ENCODE data around the gene OLR1.
A peak's percentile ranks its signal among the peaks of the same experiment; 100 is the strongest.

OLR1 gene

GRCh38 chr12:10140001-10140400 lies 31.9 kb downstream of the OLR1 start:
- no peak overlapping the region for H3K27ac ChIP-seq
- TF ChIP-seq CTCF (IDR thresholded peaks at IDR 0.05; ENCODE audit: low read depth, low read length), result 0 out of 2 replicates have a peak, but pooled peaks have one; percentile 31
- peak; percentile 43 for DNase-seq
- no peak overlapping the region for H3K4me3 ChIP-seq (ENCODE audit: low read depth, low read length)
- no peaks in the 10 kb centered on the region for H3K9me3 ChIP-seq (ENCODE audit: severe bottlenecking)
- no peaks in the 10 kb centered on the region for H3K27me3 ChIP-seq (ENCODE audit: insufficient read depth, low read depth, severe bottlenecking)
- H3K36me3 ChIP-seq, result no peaks in the 10 kb centered on the region

- TF ChIP-seq CTCF (IDR thresholded peaks at IDR 0.05; ENCODE audit: low read depth, low read length), result no peak
- Histone ChIP-seq H3K27me3 (ENCODE audit: insufficient read depth, low read depth, severe bottlenecking) (no peaks in the 10 kb centered on the region), H3K27ac (no peak overlapping the region), H3K4me3 (ENCODE audit: low read depth, low read length) (no peak overlapping the region), H3K9me3 (ENCODE audit: severe bottlenecking) (no peaks in the 10 kb centered on the region), H3K36me3 (no peaks in the 10 kb centered on the region)
- no peak for DNase-seq
Observed at GRCh38 chr12:10136637-10137205, 35.2 kb downstream of the OLR1 start.

DNA sequence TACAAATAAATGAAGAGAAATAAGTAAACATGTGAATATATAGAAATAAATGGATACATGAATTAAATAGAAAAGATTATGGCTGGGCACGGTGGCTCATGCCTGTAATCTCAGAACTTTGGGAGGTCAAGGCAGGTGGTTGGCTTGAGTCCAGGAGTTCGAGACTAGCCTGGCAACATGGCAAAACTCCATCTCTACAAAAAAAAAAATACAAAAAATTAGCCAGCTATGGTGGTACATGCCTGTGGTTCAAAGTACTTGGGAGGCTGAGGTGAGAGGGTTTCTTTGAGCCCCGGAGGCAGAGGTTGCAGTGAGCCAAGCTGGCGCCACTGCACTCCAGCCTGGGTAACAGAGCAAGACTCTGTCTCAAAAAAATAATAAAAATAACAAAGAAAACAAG lies 36.8 kb downstream of the OLR1 start:
- no peaks in the 10 kb centered on the region for H3K27me3 ChIP-seq (ENCODE audit: insufficient read depth, low read depth, severe bottlenecking)
- no peaks in the 10 kb centered on the region for H3K36me3 ChIP-seq
- no peak for TF ChIP-seq CTCF (IDR thresholded peaks at IDR 0.05; ENCODE audit: low read depth, low read length)
- H3K9me3 ChIP-seq (ENCODE audit: severe bottlenecking), result no peaks in the 10 kb centered on the region
- no peak overlapping the region for H3K4me3 ChIP-seq (ENCODE audit: low read depth, low read length)
- DNase-seq, result no peak
- no peak overlapping the region for H3K27ac ChIP-seq

- Histone ChIP-seq H3K27ac (no peak overlapping the region), H3K27me3 (ENCODE audit: insufficient read depth, low read depth, severe bottlenecking) (no peaks in the 10 kb centered on the region), H3K9me3 (ENCODE audit: severe bottlenecking) (no peaks in the 10 kb centered on the region), H3K36me3 (no peaks in the 10 kb centered on the region), H3K4me3 (ENCODE audit: low read depth, low read length) (no peak overlapping the region)
- TF ChIP-seq CTCF (IDR thresholded peaks at IDR 0.05; ENCODE audit: low read depth, low read length), result no peak
- DNase-seq, result no peak
Observed at GRCh38 chr12:10132850-10133370, 39.0 kb downstream of the OLR1 start.

- Histone ChIP-seq H3K27ac (no peak overlapping the region), H3K9me3 (ENCODE audit: severe bottlenecking) (no peaks in the 10 kb centered on the region), H3K36me3 (no peaks in the 10 kb centered on the region), H3K4me3 (ENCODE audit: low read depth, low read length) (no peak overlapping the region), H3K27me3 (ENCODE audit: insufficient read depth, low read depth, severe bottlenecking) (no peaks in the 10 kb centered on the region)
- no peak for TF ChIP-seq CTCF (IDR thresholded peaks at IDR 0.05; ENCODE audit: low read depth, low read length)
- no peak for DNase-seq
Observed at GRCh38 chr12:10131111-10131690, 40.7 kb downstream of the OLR1 start.

GRCh38 chr12:10130042-10130441 lies 41.9 kb downstream of the OLR1 start, which contains the start of gene CLEC7A:
CLEC7A (minus strand) TSS chr12:10130199; CDS start chr12:10130082, 117 bp downstream.
- DNase-seq, result no peak
- H3K9me3 ChIP-seq (ENCODE audit: severe bottlenecking), result no peaks in the 10 kb centered on the region

More at GRCh38 chr12:10130042-10130441, 41.9 kb downstream of the OLR1 start, which contains the start of gene CLEC7A:
- no peaks in the 10 kb centered on the region for H3K27me3 ChIP-seq (ENCODE audit: insufficient read depth, low read depth, severe bottlenecking)
- TF ChIP-seq CTCF (IDR thresholded peaks at IDR 0.05; ENCODE audit: low read depth, low read length), result no peak
- H3K27ac ChIP-seq, result no peak within 1 kb of the TSS
- no peaks in the 10 kb centered on the region for H3K36me3 ChIP-seq
- H3K4me3 ChIP-seq (ENCODE audit: low read depth, low read length), result no peak within 1 kb of the TSS

Measured in WERI-Rb-1 (cell line).